GM18909 (cell line): ENCODE results near the gene PKNOX2.
"Not testable (repeated sequence)": the region's sequence is repeated elsewhere in the genome, so short reads cannot be mapped to it uniquely, and the experiment has no call there.

ENCODE experiments used
- ATAC-seq: cut with Tn5 transposase; IDR thresholded peaks from one replicate; pipeline ENCODE4 v1.9.1; 2021; ENCODE audit warnings: mild to moderate bottlenecking; ENCODE audit not compliant: unreplicated experiment, poor library complexity

PKNOX2 gene

GRCh38 chr11:125201525-125202141 lies 37.1 kb downstream of the PKNOX2 start:
- no peak for ATAC-seq

GRCh38 chr11:125202362-125202880 lies 37.9 kb downstream of the PKNOX2 start:
- no peak for ATAC-seq

- ATAC-seq: no peak
Measured at GRCh38 chr11:125202977-125203376, 38.4 kb downstream of the PKNOX2 start.

- no peak for ATAC-seq
Measured at GRCh38 chr11:125207866-125208425, 43.4 kb downstream of the PKNOX2 start.

GRCh38 chr11:125210066-125210465 lies 45.5 kb downstream of the PKNOX2 start:
- no peak for ATAC-seq

GRCh38 chr11:125211191-125211947 lies 46.8 kb downstream of the PKNOX2 start:
- ATAC-seq: no peak

- ATAC-seq: no peak
Measured at GRCh38 chr11:125211948-125212340, 47.4 kb downstream of the PKNOX2 start.

- ATAC-seq: no peak
Measured at GRCh38 chr11:125214601-125215565, 50.3 kb downstream of the PKNOX2 start.

- no peak for ATAC-seq
Measured at GRCh38 chr11:125215976-125216375, 51.4 kb downstream of the PKNOX2 start.

GRCh38 chr11:125218336-125218735 lies 53.8 kb downstream of the PKNOX2 start:
- ATAC-seq: no peak

- ATAC-seq: no peak
Measured at GRCh38 chr11:125221461-125221860, 56.9 kb downstream of the PKNOX2 start.

- ATAC-seq: no peak
Measured at GRCh38 chr11:125222494-125222893, 57.9 kb downstream of the PKNOX2 start.

GRCh38 chr11:125223161-125223560 lies 58.6 kb downstream of the PKNOX2 start:
- not testable (repeated sequence) for ATAC-seq

GRCh38 chr11:125223901-125224361 lies 59.4 kb downstream of the PKNOX2 start:
- no peak for ATAC-seq

GRCh38 chr11:125224391-125225021 lies 60.0 kb downstream of the PKNOX2 start:
- no peak for ATAC-seq

GRCh38 chr11:125225401-125225800 lies 60.9 kb downstream of the PKNOX2 start:
- ATAC-seq: no peak

GRCh38 chr11:125226031-125226430 lies 61.5 kb downstream of the PKNOX2 start:
- no peak for ATAC-seq

- no peak for ATAC-seq
Measured at GRCh38 chr11:125226706-125227105, 62.2 kb downstream of the PKNOX2 start.

GRCh38 chr11:125227151-125227550 lies 62.6 kb downstream of the PKNOX2 start:
- no peak for ATAC-seq

GRCh38 chr11:125228445-125228844 lies 63.9 kb downstream of the PKNOX2 start:
- ATAC-seq: no peak
